ENCODE results near the gene PSMB9.

Gene PSMB9

DNA sequence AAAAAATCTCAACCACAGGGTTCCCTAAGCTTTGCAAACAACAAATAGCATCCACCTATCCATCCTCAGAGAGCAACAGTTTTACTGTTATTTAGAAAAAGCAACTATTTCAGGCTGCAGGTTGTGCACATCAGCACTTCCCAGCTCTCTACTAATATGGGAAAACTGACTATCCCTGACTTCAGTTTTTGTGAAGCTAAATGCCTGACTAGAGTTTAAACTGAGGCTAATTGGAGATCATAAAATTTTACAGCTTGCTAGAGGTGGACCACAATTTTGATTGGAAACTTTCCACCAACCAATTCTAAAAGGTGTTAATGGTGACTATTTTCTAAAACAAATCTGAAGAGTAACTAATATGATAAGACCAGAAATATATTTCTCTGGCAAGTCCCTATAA, 50.0 kb downstream of the PSMB9 start:
- no peak for DNase-seq (ENCODE audit: low read depth)
- TF ChIP-seq, protein P1, sequence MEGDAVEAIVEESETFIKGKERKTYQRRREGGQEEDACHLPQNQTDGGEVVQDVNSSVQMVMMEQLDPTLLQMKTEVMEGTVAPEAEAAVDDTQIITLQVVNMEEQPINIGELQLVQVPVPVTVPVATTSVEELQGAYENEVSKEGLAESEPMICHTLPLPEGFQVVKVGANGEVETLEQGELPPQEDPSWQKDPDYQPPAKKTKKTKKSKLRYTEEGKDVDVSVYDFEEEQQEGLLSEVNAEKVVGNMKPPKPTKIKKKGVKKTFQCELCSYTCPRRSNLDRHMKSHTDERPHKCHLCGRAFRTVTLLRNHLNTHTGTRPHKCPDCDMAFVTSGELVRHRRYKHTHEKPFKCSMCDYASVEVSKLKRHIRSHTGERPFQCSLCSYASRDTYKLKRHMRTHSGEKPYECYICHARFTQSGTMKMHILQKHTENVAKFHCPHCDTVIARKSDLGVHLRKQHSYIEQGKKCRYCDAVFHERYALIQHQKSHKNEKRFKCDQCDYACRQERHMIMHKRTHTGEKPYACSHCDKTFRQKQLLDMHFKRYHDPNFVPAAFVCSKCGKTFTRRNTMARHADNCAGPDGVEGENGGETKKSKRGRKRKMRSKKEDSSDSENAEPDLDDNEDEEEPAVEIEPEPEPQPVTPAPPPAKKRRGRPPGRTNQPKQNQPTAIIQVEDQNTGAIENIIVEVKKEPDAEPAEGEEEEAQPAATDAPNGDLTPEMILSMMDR (conservative IDR thresholded peaks at IDR 0.05; ENCODE audit: low read length), result no peak
- H3K4me3 ChIP-seq (ENCODE audit: low read length), result no peak overlapping the region

DNA sequence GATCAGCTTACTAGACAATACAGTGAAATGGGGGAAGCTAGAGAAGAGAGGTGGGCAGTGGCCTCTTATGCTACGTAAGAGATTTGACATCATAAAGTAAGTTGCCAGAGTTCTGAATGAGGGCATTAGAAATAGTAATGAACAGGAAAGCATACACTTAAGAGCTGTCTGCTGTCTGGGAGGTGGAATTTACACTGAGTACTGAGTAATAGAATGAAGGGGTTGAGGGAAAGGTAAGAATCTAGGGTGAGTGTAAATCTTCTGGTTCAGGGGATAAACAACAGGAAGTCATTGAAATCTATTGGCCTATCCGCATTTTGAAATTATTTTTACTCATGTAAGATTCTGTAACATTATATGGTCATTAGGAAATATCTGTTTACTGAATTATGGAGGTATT, 51.1 kb downstream of the PSMB9 start:
- TF ChIP-seq, protein P1 (conservative IDR thresholded peaks at IDR 0.05; ENCODE audit: low read length), result no peak

GRCh38 chr6:32906539-32906938, 52.5 kb downstream of the PSMB9 start:
- DNase-seq (ENCODE audit: low read depth), result peak; percentile 58
- TF ChIP-seq, protein P1 (conservative IDR thresholded peaks at IDR 0.05; ENCODE audit: low read length), result no peak
- H3K4me3 ChIP-seq (ENCODE audit: low read length), result no peak overlapping the region

More for the DNA sequence above, 51.1 kb downstream of the PSMB9 start:
- no peak for DNase-seq (ENCODE audit: low read depth)
- H3K4me3 ChIP-seq (ENCODE audit: low read length), result no peak overlapping the region

- no peak overlapping the region for H3K4me3 ChIP-seq (ENCODE audit: low read length)
- TF ChIP-seq, protein P1 (conservative IDR thresholded peaks at IDR 0.05; ENCODE audit: low read length), result no peak
- DNase-seq (ENCODE audit: low read depth), result no peak
These were observed 54.9 kb downstream of the PSMB9 start for GRCh38 chr6:32908897-32909296.
